SH-SY5Y (cell line): ENCODE measurements around the gene ASS1.

ENCODE experiments used
- GATA2 ChIP-seq: IDR thresholded peaks from 2 replicates; pipeline ENCODE4 v1.6.1; 2011; ENCODE audit warnings: mild to moderate bottlenecking, low read depth, low read length
- GATA3 ChIP-seq: IDR thresholded peaks from 2 replicates; pipeline ENCODE4 v1.6.1; 2011; ENCODE audit warnings: low read depth, mild to moderate bottlenecking, low read length, moderate library complexity

- no peak for TF ChIP-seq GATA2
- TF ChIP-seq GATA3 = no peak
Measured at GRCh38 chr9:130519927-130520326, 75.2 kb downstream of the ASS1 start.
